Kidney tubule cell (primary cell): Measurements from ENCODE around the gene SMOC1.

Experiments used
- DNase-seq: peaks from one replicate; pipeline ENCODE4 v3.0.0-alpha.2; 2018; ENCODE audit warnings: low spot score

The SMOC1 gene

DNA sequence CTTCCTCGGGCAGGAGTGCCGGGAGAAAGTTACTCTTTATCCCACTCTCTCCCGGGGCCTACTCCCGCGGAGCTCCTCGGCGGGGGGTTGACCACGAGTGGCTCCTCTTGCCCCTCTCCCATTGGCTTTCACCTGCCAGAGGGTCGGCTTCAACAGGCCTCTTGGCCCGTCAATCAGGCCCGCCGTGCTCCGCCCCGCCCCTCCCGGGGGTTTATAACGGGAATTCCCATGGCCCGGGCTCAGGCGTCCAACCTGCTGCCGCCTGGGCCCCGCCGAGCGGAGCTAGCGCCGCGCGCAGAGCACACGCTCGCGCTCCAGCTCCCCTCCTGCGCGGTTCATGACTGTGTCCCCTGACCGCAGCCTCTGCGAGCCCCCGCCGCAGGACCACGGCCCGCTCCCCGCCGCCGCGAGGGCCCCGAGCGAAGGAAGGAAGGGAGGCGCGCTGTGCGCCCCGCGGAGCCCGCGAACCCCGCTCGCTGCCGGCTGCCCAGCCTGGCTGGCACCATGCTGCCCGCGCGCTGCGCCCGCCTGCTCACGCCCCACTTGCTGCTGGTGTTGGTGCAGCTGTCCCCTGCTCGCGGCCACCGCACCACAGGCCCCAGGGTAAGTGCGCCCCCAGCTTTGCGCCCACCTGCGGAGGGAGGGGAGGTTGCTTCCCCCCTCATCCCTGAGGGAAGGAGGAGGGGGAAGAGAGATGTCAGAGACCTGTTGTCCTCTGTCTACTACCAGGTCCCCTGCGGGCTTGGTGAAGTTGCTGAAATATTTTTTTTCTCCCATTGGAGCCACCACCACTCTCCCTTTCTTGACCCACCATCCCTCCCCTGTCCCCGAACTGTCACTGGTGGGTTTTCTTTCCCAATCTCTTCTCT is at the start of gene SMOC1:
TSS of gene SMOC1 (plus strand) at position 242 of the 869 bp plus-strand sequence. CDS start at position 505, 263 bp downstream.
- DNase-seq, result peak; percentile 67

GRCh38 chr14:69838881-69839416 is 40.3 kb upstream of the SMOC1 start:
- DNase-seq, result no peak

- DNase-seq, result no peak
Observed at GRCh38 chr14:69839661-69840060, 39.6 kb upstream of the SMOC1 start.

DNA sequence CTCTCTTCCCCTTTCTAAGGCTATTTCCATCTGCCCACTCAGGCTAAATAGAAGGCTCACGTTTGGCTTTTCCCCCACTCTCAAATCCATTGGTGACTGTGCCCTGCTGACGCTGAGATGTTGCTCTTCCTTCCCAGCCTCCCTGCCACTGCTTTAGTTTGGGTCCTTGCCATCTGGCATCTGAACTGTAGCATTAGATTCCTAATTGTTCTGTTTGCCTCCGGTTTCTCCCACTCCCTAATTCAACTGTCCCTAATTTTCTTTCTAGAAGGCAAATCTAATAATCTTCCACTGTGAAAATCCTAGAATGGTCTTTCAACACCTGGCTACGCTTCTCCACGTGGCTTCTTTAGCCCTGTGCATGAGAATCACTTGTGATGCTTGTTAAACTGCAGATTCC is 37.6 kb upstream of the SMOC1 start:
- no peak for DNase-seq

DNA sequence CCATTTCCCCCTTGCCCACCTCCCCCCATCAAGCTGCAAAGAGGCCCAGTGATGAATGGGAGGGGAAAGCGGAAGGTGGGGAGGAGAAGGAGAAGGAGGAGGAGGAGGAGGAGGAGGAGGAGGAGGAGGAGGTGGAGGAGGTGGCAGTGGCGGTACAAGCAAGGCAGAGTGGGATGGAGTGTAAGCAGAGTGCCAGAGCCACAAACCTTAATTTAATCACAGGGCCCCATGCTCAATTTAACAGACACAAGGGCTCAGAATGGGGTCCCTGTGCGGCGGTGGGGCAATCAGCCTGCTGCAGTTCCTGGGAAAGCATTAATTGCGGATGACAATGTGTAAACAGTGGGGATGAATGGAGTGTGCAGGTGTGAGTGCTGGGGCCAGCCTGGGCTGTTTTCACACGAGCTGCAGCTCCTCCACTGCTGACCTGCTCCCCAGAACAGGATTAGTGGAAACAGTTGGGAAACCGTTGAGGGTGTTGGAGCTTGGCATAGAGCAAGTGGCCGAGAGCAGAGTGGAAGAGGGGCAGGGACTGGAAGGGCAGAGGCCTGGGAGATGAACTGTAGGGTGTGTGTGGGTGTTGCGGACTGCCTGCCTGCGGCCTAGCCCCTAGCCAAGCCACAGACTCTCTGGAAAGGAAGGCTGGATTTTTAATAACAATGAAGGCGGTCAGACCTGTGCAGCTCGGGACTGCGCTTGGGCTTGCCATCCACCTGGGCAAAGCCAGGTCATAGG is 36.4 kb upstream of the SMOC1 start:
- DNase-seq, result no peak

GRCh38 chr14:69844171-69844570 is 35.0 kb upstream of the SMOC1 start:
- DNase-seq, result no peak

DNA sequence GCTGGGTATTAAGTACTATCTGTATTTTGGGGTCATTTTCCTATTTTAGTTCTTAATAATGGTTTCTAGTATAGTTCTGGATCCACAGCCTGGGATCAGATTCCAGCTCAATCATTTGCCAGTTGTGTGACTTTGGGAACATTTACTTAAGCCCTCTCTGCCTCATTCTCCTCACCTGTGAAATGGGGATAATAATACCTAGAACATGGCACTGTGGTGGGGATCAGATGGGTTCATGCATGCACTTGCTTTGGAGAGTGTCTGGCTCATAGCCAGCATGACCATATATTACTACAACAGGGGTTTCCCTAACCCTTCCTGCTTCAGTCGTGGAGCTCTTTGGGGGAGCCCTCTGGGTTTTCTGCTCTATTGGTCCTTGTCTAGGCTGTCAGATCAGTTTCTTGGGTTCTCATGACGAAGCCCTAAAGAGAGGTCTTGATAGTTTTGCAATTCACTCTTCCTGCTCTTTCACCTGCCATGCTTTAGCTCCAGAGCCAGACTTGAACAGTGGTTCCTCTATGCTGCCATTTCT is 34.1 kb upstream of the SMOC1 start:
- no peak for DNase-seq

DNA sequence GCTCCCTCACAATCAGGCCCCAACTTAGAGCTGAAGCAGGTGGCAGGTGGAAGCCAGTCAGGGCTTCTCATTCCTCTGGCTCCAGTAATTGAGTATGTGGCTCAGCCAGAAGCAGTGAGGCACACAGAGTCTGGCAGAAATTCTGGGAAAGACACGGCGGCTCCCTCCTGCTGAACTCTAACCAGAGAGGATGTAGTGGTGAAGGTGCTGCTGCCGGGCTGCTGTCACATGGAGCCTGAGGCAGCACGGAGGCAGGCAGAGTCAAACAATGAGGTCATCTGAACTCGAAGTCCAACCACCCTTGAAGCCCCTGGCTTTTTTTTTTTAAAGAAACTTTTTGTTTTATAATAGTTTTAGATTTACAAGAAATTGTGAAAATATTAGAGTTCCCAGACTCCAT is 33.4 kb upstream of the SMOC1 start:
- peak; percentile 84 for DNase-seq

GRCh38 chr14:69848156-69848555 is 31.1 kb upstream of the SMOC1 start:
- no peak for DNase-seq

- DNase-seq, result no peak
Observed at GRCh38 chr14:69848903-69849391, 30.3 kb upstream of the SMOC1 start.

- no peak for DNase-seq
Observed at GRCh38 chr14:69850086-69850735, 29.0 kb upstream of the SMOC1 start.

DNA sequence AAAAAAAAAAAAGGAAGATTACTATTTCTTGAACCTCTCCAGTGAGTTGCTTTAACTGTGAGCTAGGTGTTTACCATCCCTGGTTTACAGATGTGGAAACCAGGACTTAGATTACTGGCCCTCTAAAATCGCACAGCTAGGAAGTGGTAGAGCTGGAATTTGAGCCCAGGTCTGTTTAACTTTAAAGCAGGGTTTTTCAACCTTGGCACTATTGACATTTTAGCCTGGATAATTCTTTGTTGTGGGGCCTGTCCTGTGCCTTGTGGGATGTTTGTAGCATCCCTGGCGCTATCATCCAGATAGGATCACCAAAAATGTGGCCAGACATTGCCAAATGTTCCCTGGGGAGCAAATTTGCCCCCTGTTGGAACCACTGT is 28.5 kb upstream of the SMOC1 start:
- DNase-seq, result no peak

DNA sequence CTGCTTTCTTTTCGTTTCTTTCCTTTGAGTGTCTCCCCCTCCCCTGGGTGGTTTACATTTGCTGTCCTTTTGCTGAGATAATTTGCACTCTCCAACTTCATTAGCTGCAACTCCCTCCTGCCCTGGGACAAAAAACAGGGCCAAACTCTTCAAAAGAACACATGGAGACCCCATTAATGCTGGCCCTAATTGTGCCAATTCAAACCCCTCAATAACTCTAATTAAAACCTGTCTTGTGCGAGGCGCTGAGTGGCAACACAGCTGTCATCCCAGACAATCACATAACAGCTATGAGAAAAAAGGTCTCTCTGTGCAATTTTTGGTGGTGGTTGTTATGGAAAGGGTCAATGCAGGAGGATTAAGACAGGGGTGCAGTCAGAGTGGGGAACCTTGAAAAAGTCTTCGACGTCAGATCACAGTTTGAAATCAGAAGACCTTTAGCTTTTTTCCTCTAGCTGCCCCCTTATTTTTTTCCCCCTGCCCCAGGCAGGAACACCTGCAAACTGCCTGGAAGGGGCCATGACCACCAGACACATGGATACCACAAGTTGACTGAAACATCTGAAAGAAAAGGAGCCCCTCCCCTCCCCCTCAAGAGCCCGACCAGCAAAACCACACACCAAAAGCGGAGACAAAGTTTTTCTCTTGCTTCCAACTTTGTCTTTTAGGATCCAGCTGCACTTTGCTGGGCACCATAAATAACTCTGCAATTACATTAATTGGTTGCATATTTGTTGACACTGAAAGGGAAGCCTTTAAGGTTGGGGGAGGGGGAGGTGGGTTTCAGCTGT is 26.5 kb upstream of the SMOC1 start:
- no peak for DNase-seq

GRCh38 chr14:69853774-69854173 is 25.4 kb upstream of the SMOC1 start:
- no peak for DNase-seq

DNA sequence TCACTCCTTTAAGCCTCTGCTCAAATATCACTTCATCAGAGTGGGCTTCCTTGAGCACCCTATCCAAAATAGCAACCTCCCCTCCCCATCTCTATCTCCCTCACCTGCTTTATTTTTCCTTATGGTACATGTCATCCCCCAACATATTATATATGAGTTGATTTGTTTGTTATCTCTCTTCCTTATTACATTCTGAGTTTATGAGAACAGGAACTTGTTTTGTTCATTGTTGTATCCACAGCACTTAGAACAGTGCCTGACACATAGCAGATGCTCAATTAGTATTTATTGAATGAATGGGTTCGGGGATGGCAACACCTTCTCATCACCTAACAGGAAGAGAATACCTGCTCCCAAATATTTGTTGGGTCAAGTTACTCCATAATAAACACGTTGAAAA is 24.6 kb upstream of the SMOC1 start:
- DNase-seq, result no peak

DNA sequence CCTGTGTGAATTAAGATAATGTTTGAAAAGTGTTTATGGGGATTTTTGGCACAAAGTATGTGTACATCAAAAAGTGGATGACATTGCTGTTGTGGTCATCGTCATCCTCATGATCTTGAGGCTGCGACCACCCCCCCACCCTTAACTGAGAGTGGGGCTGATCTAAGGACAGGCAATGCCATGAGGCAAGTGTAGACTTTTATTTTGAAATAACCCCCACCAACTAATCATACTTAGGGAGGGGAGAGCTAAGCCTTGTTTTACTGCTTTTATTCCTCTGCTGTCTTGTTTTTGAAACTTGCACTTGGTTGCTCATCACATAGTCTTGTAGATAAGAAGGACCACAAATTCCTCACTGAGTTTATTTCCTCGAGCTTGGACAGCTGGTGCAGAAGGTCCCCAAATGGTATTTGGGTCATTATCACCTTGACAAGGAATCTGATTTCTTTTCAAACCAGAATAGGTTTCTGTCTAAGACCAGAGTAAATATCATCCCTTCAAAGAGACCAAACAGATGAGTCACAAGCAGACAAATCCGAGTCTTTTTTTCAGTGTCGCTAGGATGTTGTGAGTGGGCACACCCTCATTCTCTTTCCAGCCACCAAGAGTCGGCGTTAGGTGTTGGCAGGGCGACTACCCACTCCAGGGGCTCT is 23.9 kb upstream of the SMOC1 start:
- DNase-seq, result no peak

- DNase-seq, result no peak
Observed at GRCh38 chr14:69858801-69859200, 20.4 kb upstream of the SMOC1 start.

- DNase-seq, result no peak
Observed at GRCh38 chr14:69859591-69859990, 19.6 kb upstream of the SMOC1 start.

GRCh38 chr14:69860221-69860620 is 19.0 kb upstream of the SMOC1 start:
- DNase-seq, result no peak

- DNase-seq, result no peak
Observed at GRCh38 chr14:69861025-69861569, 18.1 kb upstream of the SMOC1 start.

- no peak for DNase-seq
Observed at GRCh38 chr14:69863083-69863482, 16.1 kb upstream of the SMOC1 start.
